Uterus (tissue), 2 donors: ENCODE measurements around the gene ZNF521.

Source experiments
- CTCF ChIP-seq, 4 experiments: fragments of 200-600 bp in 2 of 4; fragments of 450-650 bp in 2 of 4; sonication (generic) in 2 of 4; IDR thresholded peaks; one replicate each; pipeline ENCODE4 v1.5.1; 2016 to 2019; ENCODE audit warnings: antibody characterized with exemption in 4 of 4, mild to moderate bottlenecking in 2 of 4, moderate library complexity in 1 of 4
- POLR2A ChIP-seq, 2 donors: fragments of 450-650 bp; IDR thresholded peaks; one replicate each; pipeline ENCODE4 v1.6.1; 2016; ENCODE audit warnings: antibody characterized with exemption in 2 of 2, mild to moderate bottlenecking in 1 of 2, moderate library complexity in 1 of 2

DNA sequence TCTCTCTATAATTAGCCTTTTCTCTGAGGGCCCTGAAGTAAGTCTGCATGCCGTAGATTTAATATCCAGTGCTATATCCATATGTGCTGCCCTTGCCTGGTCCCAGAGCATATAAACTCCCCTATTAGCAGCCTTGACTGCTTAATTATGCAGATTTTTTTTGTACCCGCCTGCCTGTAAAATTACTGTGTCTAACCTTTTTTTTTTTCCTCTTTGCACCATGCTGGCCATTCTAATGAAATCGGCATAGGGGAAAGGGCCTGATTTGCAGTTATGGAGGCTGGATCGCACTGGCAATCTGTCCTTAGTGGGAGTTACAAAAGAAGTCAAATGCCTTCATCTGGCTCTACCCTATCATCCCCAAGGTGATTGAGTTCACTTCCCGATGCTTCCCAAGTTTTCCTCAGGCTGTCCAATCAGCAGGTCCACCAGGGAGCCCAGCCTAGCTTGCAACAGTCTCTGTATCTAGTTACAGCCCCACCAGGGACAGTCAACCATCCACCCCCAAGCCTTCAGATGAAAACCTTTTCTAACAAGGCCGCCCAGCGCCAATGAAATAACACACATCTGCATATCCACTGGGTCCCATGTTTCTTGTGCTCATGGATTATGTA, 239.0 kb downstream of the ZNF521 start:
- TF ChIP-seq CTCF (IDR thresholded peaks at IDR 0.05) (no peak), POLR2A (IDR thresholded peaks at IDR 0.05) (no peak)
